ENCODE measurements around the gene SLC5A1.

GRCh38 chr22:32069579-32070372 is 26.7 kb downstream of the SLC5A1 start:
- TF ChIP-seq YY1 (IDR thresholded peaks at IDR 0.05; ENCODE audit: low read depth) (no peak), TAF1 (IDR thresholded peaks at IDR 0.05; ENCODE audit: low read depth) (no peak), RAD21 (IDR thresholded peaks at IDR 0.05; ENCODE audit: low read depth) (no peak), MAX (IDR thresholded peaks at IDR 0.05) (no peak), CREB1 (IDR thresholded peaks at IDR 0.05; ENCODE audit: low read depth) (no peak), EP300 (IDR thresholded peaks at IDR 0.05; ENCODE audit: borderline replicate concordance) (no peak), CEBPB (IDR thresholded peaks at IDR 0.05) (no peak), TCF12 (IDR thresholded peaks at IDR 0.05; ENCODE audit: low read depth) (no peak), ZBTB7A (IDR thresholded peaks at IDR 0.05; ENCODE audit: low read depth) (no peak), REST (IDR thresholded peaks at IDR 0.05; ENCODE audit: low read depth) (no peak), FOXM1 (IDR thresholded peaks at IDR 0.05; ENCODE audit: borderline replicate concordance, low read depth) (no peak), NFIC (IDR thresholded peaks at IDR 0.05) (no peak), EGR1 (IDR thresholded peaks at IDR 0.05) (no peak)
- TF ChIP-seq, protein P1, sequence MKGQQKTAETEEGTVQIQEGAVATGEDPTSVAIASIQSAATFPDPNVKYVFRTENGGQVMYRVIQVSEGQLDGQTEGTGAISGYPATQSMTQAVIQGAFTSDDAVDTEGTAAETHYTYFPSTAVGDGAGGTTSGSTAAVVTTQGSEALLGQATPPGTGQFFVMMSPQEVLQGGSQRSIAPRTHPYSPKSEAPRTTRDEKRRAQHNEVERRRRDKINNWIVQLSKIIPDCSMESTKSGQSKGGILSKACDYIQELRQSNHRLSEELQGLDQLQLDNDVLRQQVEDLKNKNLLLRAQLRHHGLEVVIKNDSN (IDR thresholded peaks at IDR 0.05), result no peak

Measured in Ishikawa (cell line).